GM10266 (cell line): ENCODE measurements around the gene TAS2R41.

Source experiments
- DNase-seq: peaks from one replicate; pipeline ENCODE4 v3.0.0; 2012; ENCODE audit errors: extremely low spot score
- TF ChIP-seq, protein P1 (sequence below): IDR thresholded peaks from 2 replicates; pipeline ENCODE4 v1.5.1; 2012; ENCODE audit warnings: mild to moderate bottlenecking, low read depth; ENCODE audit not compliant: control insufficient read depth, insufficient read depth; ENCODE audit errors: missing control alignments

The TAS2R41 gene

GRCh38 chr7:143455942-143456341, 21.7 kb upstream of the TAS2R41 start:
- DNase-seq, result no peak
- TF ChIP-seq, protein P1, sequence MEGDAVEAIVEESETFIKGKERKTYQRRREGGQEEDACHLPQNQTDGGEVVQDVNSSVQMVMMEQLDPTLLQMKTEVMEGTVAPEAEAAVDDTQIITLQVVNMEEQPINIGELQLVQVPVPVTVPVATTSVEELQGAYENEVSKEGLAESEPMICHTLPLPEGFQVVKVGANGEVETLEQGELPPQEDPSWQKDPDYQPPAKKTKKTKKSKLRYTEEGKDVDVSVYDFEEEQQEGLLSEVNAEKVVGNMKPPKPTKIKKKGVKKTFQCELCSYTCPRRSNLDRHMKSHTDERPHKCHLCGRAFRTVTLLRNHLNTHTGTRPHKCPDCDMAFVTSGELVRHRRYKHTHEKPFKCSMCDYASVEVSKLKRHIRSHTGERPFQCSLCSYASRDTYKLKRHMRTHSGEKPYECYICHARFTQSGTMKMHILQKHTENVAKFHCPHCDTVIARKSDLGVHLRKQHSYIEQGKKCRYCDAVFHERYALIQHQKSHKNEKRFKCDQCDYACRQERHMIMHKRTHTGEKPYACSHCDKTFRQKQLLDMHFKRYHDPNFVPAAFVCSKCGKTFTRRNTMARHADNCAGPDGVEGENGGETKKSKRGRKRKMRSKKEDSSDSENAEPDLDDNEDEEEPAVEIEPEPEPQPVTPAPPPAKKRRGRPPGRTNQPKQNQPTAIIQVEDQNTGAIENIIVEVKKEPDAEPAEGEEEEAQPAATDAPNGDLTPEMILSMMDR, result no peak

DNA sequence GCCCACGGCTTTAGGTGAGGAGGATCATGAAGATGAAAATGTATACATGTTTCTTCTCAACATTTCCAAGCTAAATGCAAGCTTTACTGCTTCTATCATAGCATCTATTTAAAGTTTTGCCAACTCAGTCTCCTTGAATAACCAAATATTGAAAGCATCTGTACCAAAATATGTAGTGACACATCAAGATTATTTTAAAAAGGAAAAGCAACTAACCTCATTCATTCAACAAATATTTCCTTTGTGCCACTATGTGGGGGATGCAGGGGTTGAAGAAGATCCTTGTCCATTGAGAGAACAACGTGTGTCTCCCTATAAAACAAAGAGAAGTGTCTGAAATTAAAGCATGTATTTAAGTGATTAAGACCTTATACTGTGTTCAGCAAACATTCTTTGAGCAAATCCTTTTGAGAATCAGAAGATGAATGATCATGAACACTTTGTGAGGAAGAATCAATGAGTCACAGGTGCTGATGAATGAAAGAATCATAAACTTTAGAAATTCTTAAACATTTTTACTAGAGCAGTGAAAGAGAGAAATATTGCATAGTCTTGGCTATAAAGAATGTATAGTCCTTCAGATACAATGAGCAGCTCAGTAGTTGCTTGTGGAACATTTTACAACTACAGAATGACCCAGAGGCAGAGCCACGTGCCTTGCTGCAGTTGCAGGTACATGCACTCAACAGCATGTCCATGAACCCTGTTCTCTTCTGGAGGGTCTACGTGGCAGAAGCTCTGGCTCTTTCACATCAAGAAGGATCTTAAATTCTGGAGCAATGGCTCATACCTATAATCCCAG, 20.5 kb upstream of the TAS2R41 start:
- TF ChIP-seq, protein P1, result no peak
- no peak for DNase-seq

DNA sequence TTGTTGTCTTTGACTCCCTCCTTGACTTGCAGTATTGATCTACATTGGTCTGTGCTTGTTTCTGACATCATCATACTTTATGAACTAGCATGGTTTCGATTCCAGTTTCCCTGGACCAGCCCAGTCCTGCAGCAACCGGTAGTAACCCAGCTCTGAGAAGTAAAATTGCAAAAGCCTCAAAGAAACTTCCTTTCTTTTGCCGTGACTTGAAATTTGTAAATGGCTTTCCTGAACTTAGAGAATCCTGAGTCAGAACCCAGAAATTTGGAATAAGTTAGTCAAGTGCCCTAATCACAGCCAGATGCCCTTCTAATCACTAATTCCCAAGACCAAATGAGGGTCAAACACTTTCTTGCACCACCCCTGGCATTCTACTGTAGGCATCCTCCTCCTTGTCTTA, 19.4 kb upstream of the TAS2R41 start:
- no peak for DNase-seq
- TF ChIP-seq, protein P1, result no peak

DNA sequence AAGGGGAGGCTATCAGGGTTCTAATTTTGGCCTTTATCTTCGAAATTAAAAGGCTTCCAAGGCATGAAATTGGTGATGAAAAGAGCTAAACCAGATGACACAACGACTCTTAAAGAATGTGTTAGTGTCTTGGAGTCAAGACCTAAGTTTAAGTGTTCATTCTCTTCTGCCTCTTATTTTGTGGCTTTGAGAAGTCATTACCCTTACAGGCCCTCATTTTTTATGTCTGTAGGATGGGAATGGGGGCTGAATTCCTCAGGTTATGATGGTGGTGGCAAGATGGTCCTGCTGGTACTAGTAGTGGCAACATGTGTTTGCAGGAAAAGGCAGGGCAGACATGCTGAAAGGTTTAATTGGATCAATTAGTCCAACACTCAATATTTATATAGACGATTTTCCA, 19.0 kb upstream of the TAS2R41 start:
- TF ChIP-seq, protein P1, result no peak
- no peak for DNase-seq

DNA sequence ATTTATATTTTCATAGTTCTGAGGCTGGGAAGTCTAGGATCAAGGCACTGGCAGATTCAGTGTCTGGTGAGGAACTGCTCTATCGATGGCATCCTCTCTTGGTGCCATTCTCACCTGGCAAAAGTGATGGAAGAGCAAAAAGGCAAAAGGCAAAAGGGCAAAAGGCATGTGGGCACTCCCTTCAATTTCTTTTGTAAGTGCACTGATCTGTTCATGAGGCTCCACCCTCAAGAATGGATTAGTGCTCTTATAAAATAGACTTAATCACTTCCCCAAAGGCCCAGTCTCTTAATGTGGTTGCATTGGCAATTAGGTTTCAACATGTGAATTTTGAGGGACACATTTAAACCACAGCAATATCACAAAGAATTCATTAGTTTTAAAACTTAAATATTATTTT, 18.3 kb upstream of the TAS2R41 start:
- DNase-seq, result no peak

GRCh38 chr7:143460271-143460979, 17.2 kb upstream of the TAS2R41 start:
- DNase-seq, result no peak
- TF ChIP-seq, protein P1, result no peak

More for the DNA sequence above, 18.3 kb upstream of the TAS2R41 start:
- TF ChIP-seq, protein P1, result no peak

- no peak for DNase-seq
- TF ChIP-seq, protein P1, result no peak
Observed at GRCh38 chr7:143462045-143462444, 15.6 kb upstream of the TAS2R41 start.
